HG02885 (cell line): Measurements from ENCODE around the gene ZNF106.

ENCODE experiments used
- ATAC-seq: cut with Tn5 transposase; IDR thresholded peaks from one replicate; pipeline ENCODE4 v1.9.1; 2021; ENCODE audit warnings: mild to moderate bottlenecking; ENCODE audit not compliant: unreplicated experiment, poor library complexity

Gene ZNF106

GRCh38 chr15:42483677-42484076 lies 7.3 kb downstream of the ZNF106 start:
- no peak for ATAC-seq

GRCh38 chr15:42482701-42483100 lies 8.2 kb downstream of the ZNF106 start:
- ATAC-seq, result no peak

- no peak for ATAC-seq
Observed at GRCh38 chr15:42474827-42475226, 16.1 kb downstream of the ZNF106 start.

- ATAC-seq, result no peak
Observed at GRCh38 chr15:42471002-42471401, 19.9 kb downstream of the ZNF106 start.

GRCh38 chr15:42465520-42466259 lies 25.3 kb downstream of the ZNF106 start:
- no peak for ATAC-seq

GRCh38 chr15:42461261-42461660 lies 29.7 kb downstream of the ZNF106 start:
- no peak for ATAC-seq

- ATAC-seq, result peak; percentile 52
Observed at GRCh38 chr15:42457445-42458442, 33.2 kb downstream of the ZNF106 start.

- ATAC-seq, result no peak
Observed at GRCh38 chr15:42456971-42457370, 34.0 kb downstream of the ZNF106 start.

- no peak for ATAC-seq
Observed at GRCh38 chr15:42456531-42456930, 34.4 kb downstream of the ZNF106 start.

GRCh38 chr15:42453826-42454225 lies 37.1 kb downstream of the ZNF106 start:
- no peak for ATAC-seq

- ATAC-seq, result no peak
Observed at GRCh38 chr15:42450425-42450790, 40.5 kb downstream of the ZNF106 start.

- ATAC-seq, result no peak
Observed at GRCh38 chr15:42449770-42450424, 41.0 kb downstream of the ZNF106 start.

GRCh38 chr15:42448281-42448680 lies 42.7 kb downstream of the ZNF106 start:
- no peak for ATAC-seq

GRCh38 chr15:42447599-42447998 lies 43.3 kb downstream of the ZNF106 start:
- ATAC-seq, result no peak

- no peak for ATAC-seq
Observed at GRCh38 chr15:42445551-42445950, 45.4 kb downstream of the ZNF106 start.

GRCh38 chr15:42444415-42445063 lies 46.4 kb downstream of the ZNF106 start:
- no peak for ATAC-seq

- ATAC-seq, result no peak
Observed at GRCh38 chr15:42427429-42428223, 63.3 kb downstream of the ZNF106 start.

GRCh38 chr15:42421376-42421775 lies 69.6 kb downstream of the ZNF106 start:
- no peak for ATAC-seq

GRCh38 chr15:42419369-42419768 lies 71.6 kb downstream of the ZNF106 start:
- no peak for ATAC-seq

GRCh38 chr15:42413920-42414319 lies 77.0 kb downstream of the ZNF106 start:
- no peak for ATAC-seq
